Endothelial cell of umbilical vein (primary cell): ENCODE data around the gene S100A13. TPM values are rescaled to one million over a fixed set of nuclear protein-coding genes. Genes with fewer than 3 reads are reported as not detected.

Source experiments
- BruUV-seq: library from RNA; stranded (reverse); fragments of 400-500 nt; replicated peaks from 2 replicates; lab custom pipeline; 2021; lab: Mats Ljungman, UMichigan
- CTCF ChIA-PET: fragments of 300-600, 350-600 bp; sonication (Branson Sonifier 250); formaldehyde crosslinking; loops from one replicate; lab custom pipeline; 2021; ENCODE audit warnings: antibody characterized with exemption, inconsistent platforms; lab: Charles Lee
- POLR2A ChIA-PET: fragments of 300-600, 350-600 bp; sonication (Branson Sonifier 250); formaldehyde crosslinking; loops from one replicate; lab custom pipeline; 2021; ENCODE audit warnings: antibody characterized with exemption, inconsistent platforms; lab: Charles Lee
- DNase-seq: peaks from one replicate; pipeline ENCODE4 v3.0.0-alpha.2; 2011; ENCODE audit warnings: low read depth, low spot score
- FAIRE-seq: peaks from 2 replicates; lab custom pipeline; 2011; peaks lifted over from hg19 to GRCh38; lab: Jason Lieb, UNC
- H2AFZ ChIP-seq: 2 replicates; pipeline ENCODE4 v1.6.0; 2012; ENCODE audit warnings: low read depth, low read length, control low read depth, inconsistent platforms
- H3K27ac ChIP-seq: 2 replicates; pipeline ENCODE4 v1.5.1; 2011; ENCODE audit warnings: low read depth, mild to moderate bottlenecking, control low read depth, low read length, moderate library complexity; ENCODE audit not compliant: insufficient read depth
- H3K27me3 ChIP-seq, 2 experiments: 2 replicates each; pipeline versions ENCODE4 v1.6.0 to v1.6.1; 2011; ENCODE audit warnings: low read length in 2 of 2, mixed read lengths in 1 of 2; ENCODE audit not compliant: control insufficient read depth in 2 of 2, insufficient read depth in 2 of 2
- H3K36me3 ChIP-seq, 2 experiments: 2 replicates in 1 of 2; 3 replicates in 1 of 2; pipeline ENCODE4 v1.5.1; 2011; ENCODE audit warnings: low read length in 2 of 2, mild to moderate bottlenecking in 1 of 2, moderate library complexity in 1 of 2; ENCODE audit not compliant: control insufficient read depth in 2 of 2, insufficient read depth in 2 of 2; ENCODE audit errors: extremely low read depth in 1 of 2
- H3K4me1 ChIP-seq: 3 replicates; pipeline ENCODE4 v1.5.1; 2011; ENCODE audit warnings: mild to moderate bottlenecking, low read length; ENCODE audit not compliant: control insufficient read depth, insufficient read depth; ENCODE audit errors: extremely low read depth
- H3K4me2 ChIP-seq: 2 replicates; pipeline ENCODE4 v1.6.1; 2011; ENCODE audit warnings: low read length, control low read depth, mixed read lengths; ENCODE audit not compliant: insufficient read depth
- H3K4me3 ChIP-seq, 3 experiments: fragments of 200-600 bp in 1 of 3; sonication (generic), shearing (Covaris generic) in 1 of 3; replicated peaks in 1 of 3; 2 replicates each; pipeline ENCODE4 v1.5.1; 2011 to 2016; ENCODE audit warnings: control low read depth in 3 of 3, low read length in 3 of 3, mild to moderate bottlenecking in 2 of 3, inconsistent platforms in 1 of 3, low read depth in 1 of 3, moderate library complexity in 1 of 3; ENCODE audit not compliant: insufficient read depth in 1 of 3
- H3K79me2 ChIP-seq: 2 replicates; pipeline ENCODE4 v1.6.0; 2012; ENCODE audit warnings: low read length, inconsistent platforms; ENCODE audit not compliant: control insufficient read depth, insufficient read depth
- H3K9ac ChIP-seq: replicated peaks from 2 replicates; pipeline ENCODE3; 2011; ENCODE audit warnings: low read length, control low read depth; ENCODE audit not compliant: insufficient read depth; ENCODE audit errors: extremely low read depth
- H3K9me1 ChIP-seq: replicated peaks from 3 replicates; pipeline ENCODE4 v1.6.0; 2011; ENCODE audit warnings: mild to moderate bottlenecking, low read length; ENCODE audit not compliant: control insufficient read depth, insufficient read depth; ENCODE audit errors: extremely low read depth
- H3K9me3 ChIP-seq: replicated peaks from 2 replicates; pipeline ENCODE4 v1.5.1; 2012; ENCODE audit warnings: low read length, inconsistent platforms; ENCODE audit not compliant: control insufficient read depth, insufficient read depth
- H4K20me1 ChIP-seq: replicated peaks from 2 replicates; pipeline ENCODE3; 2011; ENCODE audit warnings: mild to moderate bottlenecking, low read length; ENCODE audit not compliant: control insufficient read depth, insufficient read depth; ENCODE audit errors: extremely low read depth
- EZH2 ChIP-seq: IDR thresholded peaks from 2 replicates; pipeline ENCODE4 v1.6.1; 2012; ENCODE audit warnings: borderline replicate concordance, low read depth, mild to moderate bottlenecking, moderate library complexity, low read length, inconsistent platforms; ENCODE audit not compliant: severe bottlenecking
- FOS ChIP-seq: IDR thresholded peaks from 2 replicates; pipeline ENCODE4 v1.6.1; 2011; ENCODE audit warnings: mild to moderate bottlenecking, low read length, moderate library complexity, borderline replicate concordance; ENCODE audit not compliant: insufficient read depth
- GATA2 ChIP-seq: IDR thresholded peaks from 2 replicates; pipeline ENCODE4 v1.7.0; 2011; ENCODE audit warnings: low read depth, mild to moderate bottlenecking, moderate library complexity, mixed read lengths, low read length; ENCODE audit not compliant: insufficient read length, insufficient read depth
- JUN ChIP-seq: IDR thresholded peaks from 2 replicates; pipeline ENCODE4 v1.6.1; 2011; ENCODE audit warnings: borderline replicate concordance, low read depth; ENCODE audit not compliant: insufficient read length, insufficient read depth
- MAX ChIP-seq: IDR thresholded peaks from 2 replicates; pipeline ENCODE4 v1.6.1; 2011; ENCODE audit not compliant: insufficient read depth, insufficient read length
- POLR2A ChIP-seq: IDR thresholded peaks from 2 replicates; pipeline ENCODE4 v1.6.1; 2012; ENCODE audit warnings: low read depth, mild to moderate bottlenecking, control low read depth, low read length
- dilution Hi-C: fragments of 300-500 bp; cut with MboI; formaldehyde crosslinking; loops from one replicate; pipeline ENCODE4 v1.15.0; 2019; ENCODE audit warnings: low sequenced_read_pairs; ENCODE audit not compliant: extremely low pct_ligation_motif_present
- intact Hi-C: fragments of 100-400 bp; cut with micrococcal nuclease; formaldehyde crosslinking; loops from one replicate; pipeline ENCODE4 v1.10.0; 2022
- polyA plus RNA-seq, 4 experiments: library from polyadenylated mRNA; depleted of rRNA in 3 of 4; stranded (reverse) in 3 of 4; unstranded in 1 of 4; fragments of >200 nt; gene quantifications; 2 replicates each; pipeline versions ENCODE4 v1.2.1 to v1.2.3, GENCODE V29; 2011 to 2012; ENCODE audit warnings: missing spikeins in 1 of 4
- total RNA-seq: library from RNA; stranded (reverse); gene quantifications from 2 replicates; pipeline ENCODE4 v1.2.3, GENCODE V29; 2021

The S100A13 gene
- total and polyA plus RNA-seq, 2 donors (not counting 3 experiments of a cell fraction or from before 2014, with no cell fraction given): 155 to 360 TPM

GRCh38 chr1:153630384-153630783 is 3.1 kb upstream of the S100A13 start:
- Histone ChIP-seq H3K27ac (no peak overlapping the region), H2AFZ (no peak overlapping the region), H3K9me1 (no peaks in the 10 kb centered on the region), H3K4me3 (no peak overlapping the region), H3K36me3 (no peaks in the 10 kb centered on the region), H3K9ac (no peak overlapping the region), H3K4me2 (no peak overlapping the region), H3K4me1 (peaks cover 24% of the 10 kb centered on the region), H3K9me3 (no peaks in the 10 kb centered on the region), H3K27me3 (no peaks in the 10 kb centered on the region), H4K20me1 (no peaks in the 10 kb centered on the region), H3K79me2 (peaks cover 26% of the 10 kb centered on the region)
- no peak for DNase-seq
- TF ChIP-seq JUN (no peak), FOS (no peak), POLR2A (no peak)
- BruUV-seq: no TSS peak
- FAIRE-seq: no peak
- ChIA-PET POLR2A (interaction anchor here (0.6 to 0.7 kb wide), 2 partner anchors 32 to 135 kb away, joined by 3 to 6 read pairs; no protein-coding TSS in a partner anchor), CTCF (interaction anchor here (1.5 to 7.8 kb wide), 2 partner anchors 15 to 59 kb away, joined by 4 to 145 read pairs; partner anchors contain the start of gene S100A14)
- intact Hi-C loops (loop anchor here (5.0 kb wide), 1 partner anchor 42 kb away; the partner anchor contains the start of gene ILF2), dilution Hi-C loops (no loop called here)

GRCh38 chr1:153629971-153630370 is 2.7 kb upstream of the S100A13 start:
- no peaks in the 10 kb centered on the region for H3K9me3 ChIP-seq
- H4K20me1 ChIP-seq: no peaks in the 10 kb centered on the region
- no peaks in the 10 kb centered on the region for H3K27me3 ChIP-seq
- no peak overlapping the region for H3K4me3 ChIP-seq
- intact Hi-C loops (loop anchor here (5.0 kb wide), 1 partner anchor 42 kb away; the partner anchor contains the start of gene ILF2), dilution Hi-C loops (no loop called here)
- H3K9ac ChIP-seq: no peak overlapping the region
- H3K79me2 ChIP-seq: peaks cover 26% of the 10 kb centered on the region
- TF ChIP-seq EZH2 (no peak), MAX (no peak), JUN (no peak), GATA2 (no peak)
- H3K27ac ChIP-seq: no peak overlapping the region
- ChIA-PET POLR2A (interaction anchor here (0.7 kb wide), 1 partner anchor 32 kb away, joined by 3 read pairs; no protein-coding TSS in a partner anchor), CTCF (interaction anchor here (1.5 to 7.8 kb wide), 3 partner anchors 14 to 97 kb away, joined by 4 to 145 read pairs (median 51); partner anchors contain the start of gene S100A14)
- no TSS peak for BruUV-seq
- DNase-seq: no peak
- no peak overlapping the region for H3K4me2 ChIP-seq
- no peak for FAIRE-seq
- no peaks in the 10 kb centered on the region for H3K36me3 ChIP-seq
- H3K4me1 ChIP-seq: peaks cover 20% of the 10 kb centered on the region
- H2AFZ ChIP-seq: no peak overlapping the region
- no peaks in the 10 kb centered on the region for H3K9me1 ChIP-seq
